ENCODE measurements around the gene CLPTM1.

Gene CLPTM1

DNA sequence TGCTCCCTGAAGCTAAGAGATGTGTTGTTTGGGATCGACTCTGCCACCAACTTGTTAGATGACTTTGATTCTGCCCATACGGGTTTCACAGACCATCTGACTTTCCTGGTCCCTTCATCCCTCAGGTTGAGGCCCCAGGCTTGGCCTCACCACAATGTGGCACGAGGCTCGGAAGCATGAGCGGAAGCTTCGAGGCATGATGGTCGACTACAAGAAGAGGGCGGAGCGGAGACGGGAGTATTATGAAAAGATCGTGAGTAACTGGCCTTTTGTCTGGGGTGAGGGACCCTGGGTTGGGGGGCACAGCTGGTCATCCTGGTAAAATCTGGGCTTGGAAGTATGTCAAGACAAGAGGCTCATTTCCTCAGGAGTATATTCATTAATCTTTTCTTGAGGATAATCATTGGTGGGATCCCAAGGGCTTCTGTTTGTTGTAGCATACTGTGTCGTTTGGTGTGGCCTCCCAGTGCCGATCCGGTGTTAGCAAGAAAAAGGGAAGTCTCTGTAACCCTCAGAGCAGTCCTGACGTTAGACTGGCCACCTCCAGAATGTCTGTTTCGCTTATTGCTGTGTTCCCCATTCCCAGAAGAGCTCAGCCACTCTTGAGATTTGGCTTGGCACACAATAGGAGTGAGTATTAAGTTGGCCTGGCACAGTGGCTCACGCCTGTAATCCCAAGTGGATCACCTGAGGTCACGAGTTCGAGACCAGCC, 85.0 kb downstream of the CLPTM1 start:
- in situ Hi-C loops (cut with HindIII; ENCODE audit: low sequenced_read_pairs), result loop anchor here (10.0 to 25.0 kb wide), 2 partner anchors 85 to 97 kb away; partner anchors contain the start of gene CLPTM1

DNA sequence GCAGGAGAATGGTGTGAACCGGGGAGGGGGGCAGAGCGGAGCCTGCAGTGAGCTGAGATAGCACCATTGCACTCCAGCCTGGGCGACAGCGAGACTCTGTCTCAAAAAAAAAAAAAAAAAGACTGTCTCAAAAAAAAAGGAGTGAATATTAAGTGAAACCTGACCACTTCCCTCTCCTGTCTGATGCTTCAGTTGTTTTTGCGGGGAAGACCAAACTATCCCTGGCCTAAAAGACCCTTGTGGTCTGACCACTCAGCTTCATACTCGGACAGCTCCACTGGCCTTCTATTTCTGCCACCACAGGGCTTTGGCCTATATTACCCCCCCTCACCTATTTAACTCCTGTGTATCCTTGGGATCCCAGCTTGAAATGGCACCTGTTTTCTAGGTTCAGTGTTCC, 85.9 kb downstream of the CLPTM1 start:
- in situ Hi-C loops (cut with HindIII; ENCODE audit: low sequenced_read_pairs), result loop anchor here (10.0 to 25.0 kb wide), 2 partner anchors 86 to 96 kb away; partner anchors contain the start of gene CLPTM1

Data from endothelial cell of hepatic sinusoid (primary cell).